Mammary epithelial cell (primary cell): ENCODE measurements around the gene USP28.

Source experiments
- CTCF ChIP-seq, 2 donors: IDR thresholded peaks in 1 of 2; conservative IDR thresholded peaks in 1 of 2; 2 replicates each; pipeline ENCODE4 v1.5.1; 2011 to 2012; ENCODE audit warnings: inconsistent platforms in 2 of 2, low read length in 2 of 2, mild to moderate bottlenecking in 2 of 2, control low read depth in 1 of 2, low read depth in 1 of 2; ENCODE audit not compliant: insufficient read depth in 1 of 2; ENCODE audit errors: extremely low read depth in 1 of 2
- EZH2 ChIP-seq: IDR thresholded peaks from 2 replicates; pipeline ENCODE4 v1.6.1; 2012; ENCODE audit warnings: low read length, inconsistent platforms, borderline replicate concordance

GRCh38 chr11:113835306-113835705, 40.1 kb downstream of the USP28 start:
- no peak for TF ChIP-seq CTCF (conservative IDR thresholded peaks at IDR 0.05 in 1 of 2, IDR thresholded peaks at IDR 0.05 in 1 of 2; ENCODE audit: extremely low read depth in 1 of 2, insufficient read depth in 1 of 2, low read depth in 1 of 2, low read length in 2 of 2)
- TF ChIP-seq EZH2, result no peak
